ENCODE data around the gene BCAS3.

BCAS3 gene

DNA sequence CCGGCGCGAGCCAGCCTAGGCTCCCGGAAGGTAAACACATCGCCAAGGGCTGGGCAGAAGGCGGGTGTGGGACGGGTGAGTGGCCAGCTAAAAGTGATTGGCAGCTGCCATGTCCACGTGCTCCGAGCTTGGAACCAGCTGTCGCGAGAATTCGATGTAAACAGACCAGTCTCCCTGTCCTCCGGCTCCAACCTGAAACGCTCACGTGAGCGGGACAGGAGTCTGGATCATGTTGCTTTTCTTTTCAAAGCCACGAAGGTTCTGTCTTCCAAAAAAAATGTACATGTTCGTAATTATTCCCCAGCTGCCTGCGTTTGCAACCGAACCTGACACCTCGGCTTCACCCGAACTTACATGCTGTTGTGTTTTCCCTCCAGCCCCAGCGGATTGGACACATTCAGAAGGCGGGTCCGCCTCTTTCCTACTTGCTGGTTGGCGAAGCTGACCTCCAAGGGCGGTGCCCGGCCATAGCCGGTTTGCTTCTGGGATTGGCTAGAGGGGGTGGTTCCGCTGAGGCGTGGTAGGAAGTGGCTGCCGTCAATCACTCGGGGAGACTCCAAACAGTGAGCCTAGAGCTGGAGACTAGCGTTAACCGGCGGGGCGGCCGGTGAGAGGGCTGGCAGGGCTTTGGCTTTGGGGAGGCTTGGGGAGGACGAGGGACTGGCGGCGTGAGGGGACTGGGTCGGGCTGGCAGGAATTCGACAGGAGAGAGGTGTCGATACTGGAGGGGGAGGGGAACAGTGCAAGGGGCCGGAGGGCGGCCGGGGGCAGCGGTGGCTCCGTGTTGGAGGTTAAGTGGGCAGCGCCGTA, at the start of gene BCAS3:
TSS of gene BCAS3 (plus strand) at position 544 of the 810 bp plus-strand sequence.
- TF ChIP-seq GLIS3 (CRISPR knock-in tag; IDR thresholded peaks at IDR 0.05) (0 out of 2 replicates have a peak, but pooled peaks have one; percentile 8), ZFP3 (CRISPR knock-in tag; IDR thresholded peaks at IDR 0.05) (no peak)
- ATAC-seq, result peak; percentile 98

DNA sequence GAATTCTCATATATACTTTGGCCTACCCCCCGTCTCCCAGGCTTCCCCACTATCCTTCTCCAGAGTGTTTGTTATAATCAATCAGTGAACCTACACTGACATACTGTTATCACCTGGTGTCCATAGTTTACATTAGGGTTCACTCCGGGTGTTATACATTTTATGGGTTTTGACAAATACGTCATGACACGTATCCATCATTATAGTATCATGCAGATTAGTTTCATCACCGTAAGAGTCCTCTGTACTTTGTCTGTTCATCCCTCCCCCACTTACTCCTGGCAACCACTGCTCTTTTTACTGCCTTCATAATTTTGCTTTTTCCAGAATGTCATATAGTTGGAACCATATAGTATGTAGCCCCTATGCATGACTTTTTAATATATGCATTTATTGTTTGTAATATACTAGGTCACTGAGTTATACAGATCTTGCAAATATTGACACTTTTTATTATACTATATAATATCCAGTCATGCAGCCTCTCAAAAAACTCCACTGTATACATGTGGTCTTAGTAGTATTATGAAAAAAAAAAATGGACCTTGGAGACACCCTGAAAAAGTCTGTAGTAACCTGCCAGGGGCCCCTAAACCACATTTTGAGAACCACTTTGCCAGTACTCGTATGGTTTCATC, 49.3 kb upstream of the BCAS3 start:
- no peak for ATAC-seq
- no peak for TF ChIP-seq OSR1 (CRISPR knock-in tag; IDR thresholded peaks at IDR 0.05)
- TF ChIP-seq ZFP3 (CRISPR knock-in tag; IDR thresholded peaks at IDR 0.05), result no peak

DNA sequence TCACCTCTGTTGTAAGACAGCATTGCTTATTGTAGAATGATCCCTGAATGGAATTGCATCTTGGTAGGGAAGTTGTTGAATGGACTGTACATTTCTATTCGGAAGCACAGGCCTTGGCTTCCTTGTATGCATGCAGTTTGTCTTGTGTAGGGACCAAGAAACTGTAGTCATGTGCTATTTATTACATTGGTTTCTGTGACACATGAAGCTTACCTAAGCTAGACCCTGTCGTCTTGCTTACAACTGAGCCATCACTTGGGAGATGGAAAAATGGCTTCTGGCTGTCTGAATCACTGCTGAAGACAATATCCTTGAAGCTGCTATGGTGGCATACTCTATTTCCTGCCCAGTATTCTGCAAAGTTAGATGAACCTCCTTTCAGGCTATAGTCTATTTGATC, 48.5 kb upstream of the BCAS3 start:
- TF ChIP-seq ZFP30 (CRISPR knock-in tag; IDR thresholded peaks at IDR 0.05), result no peak
- TF ChIP-seq ZFP3 (CRISPR knock-in tag; IDR thresholded peaks at IDR 0.05), result no peak
- TF ChIP-seq BACH2 (CRISPR knock-in tag; IDR thresholded peaks at IDR 0.05; ENCODE audit: borderline replicate concordance), result no peak
- no peak for TF ChIP-seq ZNF8 (CRISPR knock-in tag; IDR thresholded peaks at IDR 0.05)
- no peak for TF ChIP-seq ISL1 (CRISPR knock-in tag; IDR thresholded peaks at IDR 0.05)
- TF ChIP-seq OSR1 (CRISPR knock-in tag; IDR thresholded peaks at IDR 0.05), result no peak
- TF ChIP-seq ESRRG (CRISPR knock-in tag; IDR thresholded peaks at IDR 0.05), result no peak
- no peak for TF ChIP-seq ZNF70 (CRISPR knock-in tag; IDR thresholded peaks at IDR 0.05)
- no peak for TF ChIP-seq PPARA (CRISPR knock-in tag; IDR thresholded peaks at IDR 0.05; ENCODE audit: borderline replicate concordance)
- TF ChIP-seq, protein P1, sequence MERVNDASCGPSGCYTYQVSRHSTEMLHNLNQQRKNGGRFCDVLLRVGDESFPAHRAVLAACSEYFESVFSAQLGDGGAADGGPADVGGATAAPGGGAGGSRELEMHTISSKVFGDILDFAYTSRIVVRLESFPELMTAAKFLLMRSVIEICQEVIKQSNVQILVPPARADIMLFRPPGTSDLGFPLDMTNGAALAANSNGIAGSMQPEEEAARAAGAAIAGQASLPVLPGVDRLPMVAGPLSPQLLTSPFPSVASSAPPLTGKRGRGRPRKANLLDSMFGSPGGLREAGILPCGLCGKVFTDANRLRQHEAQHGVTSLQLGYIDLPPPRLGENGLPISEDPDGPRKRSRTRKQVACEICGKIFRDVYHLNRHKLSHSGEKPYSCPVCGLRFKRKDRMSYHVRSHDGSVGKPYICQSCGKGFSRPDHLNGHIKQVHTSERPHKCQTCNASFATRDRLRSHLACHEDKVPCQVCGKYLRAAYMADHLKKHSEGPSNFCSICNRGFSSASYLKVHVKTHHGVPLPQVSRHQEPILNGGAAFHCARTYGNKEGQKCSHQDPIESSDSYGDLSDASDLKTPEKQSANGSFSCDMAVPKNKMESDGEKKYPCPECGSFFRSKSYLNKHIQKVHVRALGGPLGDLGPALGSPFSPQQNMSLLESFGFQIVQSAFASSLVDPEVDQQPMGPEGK (CRISPR knock-in tag; IDR thresholded peaks at IDR 0.05; ENCODE audit: borderline replicate concordance), result no peak
- TF ChIP-seq ARNTL (CRISPR knock-in tag; IDR thresholded peaks at IDR 0.05; ENCODE audit: borderline replicate concordance, low read depth), result no peak
- TF ChIP-seq TOX (CRISPR knock-in tag; IDR thresholded peaks at IDR 0.05; ENCODE audit: borderline replicate concordance), result no peak
- TF ChIP-seq, protein P2, sequence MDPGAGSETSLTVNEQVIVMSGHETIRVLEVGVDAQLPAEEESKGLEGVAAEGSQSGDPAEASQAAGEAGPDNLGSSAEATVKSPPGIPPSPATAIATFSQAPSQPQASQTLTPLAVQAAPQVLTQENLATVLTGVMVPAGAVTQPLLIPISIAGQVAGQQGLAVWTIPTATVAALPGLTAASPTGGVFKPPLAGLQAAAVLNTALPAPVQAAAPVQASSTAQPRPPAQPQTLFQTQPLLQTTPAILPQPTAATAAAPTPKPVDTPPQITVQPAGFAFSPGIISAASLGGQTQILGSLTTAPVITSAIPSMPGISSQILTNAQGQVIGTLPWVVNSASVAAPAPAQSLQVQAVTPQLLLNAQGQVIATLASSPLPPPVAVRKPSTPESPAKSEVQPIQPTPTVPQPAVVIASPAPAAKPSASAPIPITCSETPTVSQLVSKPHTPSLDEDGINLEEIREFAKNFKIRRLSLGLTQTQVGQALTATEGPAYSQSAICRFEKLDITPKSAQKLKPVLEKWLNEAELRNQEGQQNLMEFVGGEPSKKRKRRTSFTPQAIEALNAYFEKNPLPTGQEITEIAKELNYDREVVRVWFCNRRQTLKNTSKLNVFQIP (CRISPR knock-in tag; IDR thresholded peaks at IDR 0.05; ENCODE audit: borderline replicate concordance, low read depth), result no peak
- TF ChIP-seq ZNF565 (CRISPR knock-in tag; conservative IDR thresholded peaks at IDR 0.05; ENCODE audit: low read depth), result no peak
- no peak for TF ChIP-seq TCF4 (CRISPR knock-in tag; IDR thresholded peaks at IDR 0.05; ENCODE audit: borderline replicate concordance)

DNA sequence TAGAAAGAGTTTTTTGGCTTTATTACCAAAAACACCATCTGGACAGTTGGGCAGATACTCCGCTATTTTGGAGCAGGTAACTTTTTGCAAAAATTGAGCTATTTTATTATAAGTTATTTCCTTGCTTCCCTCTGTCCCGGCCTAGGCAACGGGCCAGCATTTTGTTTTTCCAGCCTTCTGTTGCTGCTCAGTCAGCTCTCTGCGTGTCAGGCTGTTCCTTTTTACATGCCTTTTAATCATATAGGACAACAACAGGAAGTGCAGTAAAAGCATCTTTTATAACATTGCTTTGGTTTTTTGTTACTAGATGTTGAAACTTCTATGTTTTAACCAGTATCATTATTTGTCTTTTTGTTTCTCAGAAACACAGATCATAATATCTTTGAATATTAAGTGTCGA, 47.3 kb upstream of the BCAS3 start:
- TF ChIP-seq ISL1 (CRISPR knock-in tag; IDR thresholded peaks at IDR 0.05) (no peak), SNAI2 (CRISPR knock-in tag; IDR thresholded peaks at IDR 0.05) (no peak), OSR1 (CRISPR knock-in tag; IDR thresholded peaks at IDR 0.05) (no peak), CSDC2 (CRISPR knock-in tag; IDR thresholded peaks at IDR 0.05) (no peak), ZNF8 (CRISPR knock-in tag; IDR thresholded peaks at IDR 0.05) (no peak), RARB (CRISPR knock-in tag; IDR thresholded peaks at IDR 0.05) (no peak), ZNF565 (CRISPR knock-in tag; conservative IDR thresholded peaks at IDR 0.05; ENCODE audit: low read depth) (no peak), ARNTL (CRISPR knock-in tag; IDR thresholded peaks at IDR 0.05; ENCODE audit: borderline replicate concordance, low read depth) (no peak), ZFP3 (CRISPR knock-in tag; IDR thresholded peaks at IDR 0.05) (no peak), TCF4 (CRISPR knock-in tag; IDR thresholded peaks at IDR 0.05; ENCODE audit: borderline replicate concordance) (no peak), TOX (CRISPR knock-in tag; IDR thresholded peaks at IDR 0.05; ENCODE audit: borderline replicate concordance) (no peak), BACH2 (CRISPR knock-in tag; IDR thresholded peaks at IDR 0.05; ENCODE audit: borderline replicate concordance) (no peak), ZC3H10 (CRISPR knock-in tag; IDR thresholded peaks at IDR 0.05) (no peak)
- TF ChIP-seq, protein P2 (CRISPR knock-in tag; IDR thresholded peaks at IDR 0.05; ENCODE audit: borderline replicate concordance, low read depth), result no peak
- TF ChIP-seq, protein P3, sequence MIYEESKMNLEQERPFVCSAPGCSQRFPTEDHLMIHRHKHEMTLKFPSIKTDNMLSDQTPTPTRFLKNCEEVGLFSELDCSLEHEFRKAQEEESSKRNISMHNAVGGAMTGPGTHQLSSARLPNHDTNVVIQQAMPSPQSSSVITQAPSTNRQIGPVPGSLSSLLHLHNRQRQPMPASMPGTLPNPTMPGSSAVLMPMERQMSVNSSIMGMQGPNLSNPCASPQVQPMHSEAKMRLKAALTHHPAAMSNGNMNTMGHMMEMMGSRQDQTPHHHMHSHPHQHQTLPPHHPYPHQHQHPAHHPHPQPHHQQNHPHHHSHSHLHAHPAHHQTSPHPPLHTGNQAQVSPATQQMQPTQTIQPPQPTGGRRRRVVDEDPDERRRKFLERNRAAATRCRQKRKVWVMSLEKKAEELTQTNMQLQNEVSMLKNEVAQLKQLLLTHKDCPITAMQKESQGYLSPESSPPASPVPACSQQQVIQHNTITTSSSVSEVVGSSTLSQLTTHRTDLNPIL (CRISPR knock-in tag; IDR thresholded peaks at IDR 0.05; ENCODE audit: low read depth), result no peak
- peak; percentile 51; the same call in 2 of the 3 replicates for ATAC-seq

More for the DNA sequence above, 48.5 kb upstream of the BCAS3 start:
- no peak for ATAC-seq
